Measurements from ENCODE around the gene CPLANE1.
A peak's percentile ranks its signal among the peaks of the same experiment; 100 is the strongest.
"Not testable (repeated sequence)": the region's sequence is repeated elsewhere in the genome, so short reads cannot be mapped to it uniquely, and the experiment has no call there.

Gene CPLANE1

DNA sequence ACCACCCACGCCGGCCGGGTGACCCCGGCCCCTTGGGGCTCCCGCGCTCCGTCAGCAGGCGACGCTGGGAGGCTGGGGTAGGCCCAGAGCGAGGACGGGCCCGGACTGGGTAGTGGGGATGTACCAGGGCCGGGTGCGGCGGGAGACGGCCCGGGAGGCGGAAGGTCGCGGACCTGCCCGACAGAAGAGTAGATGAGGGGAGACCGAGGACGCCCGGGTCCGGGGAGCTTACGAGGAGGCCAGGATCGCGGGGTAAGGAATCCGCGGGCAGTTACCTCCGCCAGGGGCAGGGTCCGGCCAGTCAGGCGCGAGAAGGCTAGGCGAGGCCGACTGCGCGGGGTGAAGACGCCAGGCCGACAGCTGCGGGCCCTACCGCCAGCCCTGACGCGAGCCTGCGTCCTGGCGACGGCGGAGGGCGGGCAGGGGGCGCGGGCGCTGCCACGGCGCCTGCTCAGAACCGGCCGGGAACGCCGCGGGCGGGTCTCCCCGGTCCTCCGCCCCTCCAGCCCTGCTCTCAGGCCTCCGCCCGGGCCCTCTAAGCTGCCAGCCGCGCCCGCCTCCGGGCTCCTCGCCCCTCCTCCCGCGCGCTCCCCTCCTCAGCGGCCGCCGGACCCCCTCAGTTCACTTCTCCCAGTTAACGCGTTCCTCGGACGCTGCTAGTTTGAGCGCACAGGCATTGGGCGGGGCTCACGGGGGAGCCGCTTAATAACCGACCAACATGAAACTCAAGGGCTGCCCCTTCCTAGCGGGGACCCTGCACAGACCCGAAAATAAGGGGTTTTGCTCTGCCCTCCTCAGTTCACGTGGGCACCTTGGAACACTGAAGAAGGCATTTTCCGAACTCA is at the start of gene CPLANE1:
Gene CPLANE1, minus strand, starts transcription at position 407 of the 845 bp plus-strand sequence. CDS start 1,678 bp downstream, outside the sequence.
- no peak for FAIRE-seq

DNA sequence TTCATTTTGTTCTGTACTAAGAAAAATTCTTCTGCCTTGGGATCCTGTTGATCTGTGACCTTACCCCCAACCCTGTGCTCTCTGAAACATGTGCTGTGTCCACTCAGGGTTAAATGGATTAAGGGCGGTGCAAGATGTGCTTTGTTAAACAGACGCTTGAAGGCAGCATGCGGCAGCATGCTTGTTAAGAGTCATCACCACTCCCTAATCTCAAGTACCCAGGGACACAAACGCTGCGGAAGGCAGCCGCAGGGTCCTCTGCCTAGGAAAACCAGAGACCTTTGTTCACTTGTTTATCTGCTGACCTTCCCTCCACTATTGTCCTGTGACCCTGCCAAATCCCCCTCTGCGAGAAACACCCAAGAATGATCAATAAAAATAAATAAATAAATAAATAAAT is 47.1 kb upstream of the CPLANE1 start:
- not testable (repeated sequence) for FAIRE-seq

DNA sequence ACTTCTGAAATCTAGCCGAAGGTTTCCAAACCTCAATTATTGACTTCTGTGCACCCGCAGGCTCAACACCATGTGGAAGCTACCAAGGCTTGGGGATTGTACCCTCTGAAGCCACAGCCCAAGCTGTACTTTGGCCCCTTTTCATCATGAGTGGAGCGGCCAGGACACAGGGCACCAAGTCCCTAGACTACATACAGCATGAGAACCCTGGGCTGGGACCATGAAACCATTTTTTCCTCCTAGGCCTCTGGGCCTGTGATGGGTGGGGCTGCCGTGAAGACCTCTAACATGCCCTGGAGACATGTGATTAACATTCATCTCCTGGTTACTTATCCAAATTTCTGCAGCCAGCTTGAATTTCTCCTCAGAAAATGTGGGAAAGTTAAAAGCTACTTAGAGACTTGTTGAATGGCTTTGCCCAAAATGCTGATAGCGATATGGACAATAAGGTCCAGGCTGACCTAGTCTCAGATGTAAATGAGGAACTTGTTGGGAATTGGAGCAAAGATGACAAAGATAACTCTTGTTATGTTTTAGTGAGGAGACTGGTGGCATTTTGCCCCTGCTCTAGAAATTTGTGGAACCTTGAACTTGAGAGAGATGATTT is 34.1 kb upstream of the CPLANE1 start:
- no peak for FAIRE-seq

DNA sequence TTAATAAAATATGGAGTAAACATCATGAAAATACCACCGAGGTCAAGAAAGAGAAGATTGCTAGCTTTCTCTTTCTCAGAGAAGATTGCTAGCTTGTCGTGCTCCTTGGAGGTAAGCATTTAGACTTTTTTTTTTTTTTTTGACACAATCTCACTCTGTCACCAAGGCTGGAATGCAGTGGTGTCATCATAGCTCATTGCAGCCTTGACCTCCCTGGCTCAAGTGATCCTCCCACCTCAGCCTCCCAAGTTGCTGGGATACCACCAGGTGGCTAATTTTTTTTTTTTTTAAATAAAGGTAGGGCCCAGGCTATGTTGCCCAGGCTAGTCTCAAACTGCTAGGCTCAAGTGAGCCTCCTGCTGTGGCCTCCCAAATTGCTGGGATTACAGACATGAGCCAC is 26.3 kb upstream of the CPLANE1 start:
- no peak for FAIRE-seq

- no peak for FAIRE-seq
Measured at GRCh38 chr5:37272511-37272910, 23.3 kb upstream of the CPLANE1 start.

DNA sequence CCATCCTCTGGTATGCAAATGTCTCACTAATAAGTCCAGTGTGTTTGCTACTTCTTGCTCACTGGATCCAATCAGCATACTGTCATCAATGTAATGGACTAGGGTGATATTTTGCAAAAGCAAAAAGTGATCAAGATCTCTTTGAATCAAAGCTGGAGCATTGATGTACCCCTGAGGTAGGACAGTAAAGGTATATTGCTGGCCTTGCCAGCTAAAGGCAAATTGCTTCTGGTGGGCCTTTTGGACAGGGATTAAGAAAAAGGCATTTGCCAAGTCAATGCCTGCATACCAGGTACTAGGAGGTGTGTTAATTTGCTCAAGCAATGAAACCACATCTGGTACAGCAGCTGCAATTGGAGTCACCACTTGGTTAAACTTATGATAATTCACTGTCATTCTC is 18.9 kb upstream of the CPLANE1 start:
- not testable (repeated sequence) for FAIRE-seq

DNA sequence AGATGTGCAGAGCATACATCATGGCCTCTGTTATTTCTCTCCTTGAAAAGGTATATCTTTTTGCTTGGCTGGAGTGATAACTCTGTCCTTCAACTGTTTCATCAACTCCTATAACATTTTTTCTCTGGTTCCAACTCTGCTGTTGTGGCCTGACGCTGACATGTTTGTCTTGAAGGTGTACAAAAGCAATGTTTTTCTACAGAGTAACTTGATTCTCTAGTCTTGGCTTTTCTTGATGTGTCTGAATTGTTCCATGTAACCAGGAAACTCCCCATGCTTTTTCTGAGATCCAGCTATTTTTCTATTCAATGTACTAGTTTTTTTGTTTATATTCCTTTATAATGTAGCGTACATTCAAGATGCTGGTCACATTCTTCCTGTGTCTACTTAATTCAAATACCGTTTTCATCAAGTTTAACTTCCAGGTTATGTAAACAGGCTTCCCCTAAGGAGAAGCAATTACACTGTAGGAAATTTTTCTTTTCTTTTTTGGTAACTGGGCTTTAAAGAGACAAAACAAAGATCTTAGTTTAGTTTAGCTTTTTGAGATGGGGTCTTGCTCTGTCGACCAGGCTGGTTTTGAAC is 6.7 kb upstream of the CPLANE1 start:
- FAIRE-seq = no peak

DNA sequence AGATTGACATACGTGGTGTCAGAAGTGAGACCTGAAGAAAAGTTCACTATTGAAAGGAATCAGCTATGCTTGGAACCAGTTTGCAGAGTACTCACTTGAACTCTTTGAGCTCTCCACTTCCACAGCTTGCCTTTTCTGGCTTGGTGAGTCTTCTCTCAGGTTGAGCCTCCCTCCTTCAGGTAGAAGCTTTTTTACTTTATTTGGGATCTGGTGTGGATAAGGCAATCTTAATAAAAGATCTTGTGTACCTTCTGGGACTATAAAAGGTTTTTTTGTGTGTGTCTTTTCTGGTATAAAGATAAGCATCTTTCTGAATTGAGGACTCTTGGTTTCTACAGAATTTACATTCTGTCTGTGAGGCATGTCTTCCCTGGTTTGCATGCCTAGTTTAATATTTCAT is 5.4 kb upstream of the CPLANE1 start:
- FAIRE-seq = no peak

DNA sequence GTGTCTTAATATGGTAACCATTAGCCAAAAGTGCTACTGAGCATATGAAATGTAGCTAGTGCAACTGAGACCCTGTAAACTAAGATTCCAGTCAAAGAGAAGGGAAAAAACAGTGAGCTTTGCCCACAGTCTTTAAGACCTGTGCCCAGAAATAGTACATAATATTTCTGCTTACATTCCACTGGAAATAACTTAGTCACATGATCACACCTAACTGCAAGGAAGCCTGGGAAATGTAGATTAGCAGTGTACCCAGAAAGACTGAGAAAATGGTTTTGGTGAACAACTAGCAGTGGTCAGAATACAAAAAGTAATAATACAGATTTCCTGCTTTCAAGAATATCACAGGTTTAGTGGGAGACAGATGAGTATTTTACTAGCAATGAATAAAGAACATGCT is 2.5 kb upstream of the CPLANE1 start:
- no peak for FAIRE-seq

DNA sequence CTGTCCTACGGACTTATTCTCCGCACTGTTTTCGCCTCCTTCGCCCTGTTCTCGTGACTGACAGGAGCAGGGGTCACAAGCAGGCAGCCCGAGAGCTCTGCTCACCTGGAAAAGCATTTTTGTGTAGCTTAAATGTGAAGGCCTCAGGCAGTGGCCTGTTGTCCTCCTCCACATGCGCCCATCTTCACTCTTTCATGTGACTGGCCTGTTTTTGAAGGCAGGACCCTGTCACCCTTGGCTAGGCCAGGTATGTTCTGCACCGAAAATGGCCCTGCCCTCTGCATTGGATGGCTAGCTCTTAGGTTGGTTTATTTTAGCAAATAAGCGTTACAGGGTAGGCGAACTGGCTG is 614 bp upstream of the CPLANE1 start:
- FAIRE-seq = no peak

DNA sequence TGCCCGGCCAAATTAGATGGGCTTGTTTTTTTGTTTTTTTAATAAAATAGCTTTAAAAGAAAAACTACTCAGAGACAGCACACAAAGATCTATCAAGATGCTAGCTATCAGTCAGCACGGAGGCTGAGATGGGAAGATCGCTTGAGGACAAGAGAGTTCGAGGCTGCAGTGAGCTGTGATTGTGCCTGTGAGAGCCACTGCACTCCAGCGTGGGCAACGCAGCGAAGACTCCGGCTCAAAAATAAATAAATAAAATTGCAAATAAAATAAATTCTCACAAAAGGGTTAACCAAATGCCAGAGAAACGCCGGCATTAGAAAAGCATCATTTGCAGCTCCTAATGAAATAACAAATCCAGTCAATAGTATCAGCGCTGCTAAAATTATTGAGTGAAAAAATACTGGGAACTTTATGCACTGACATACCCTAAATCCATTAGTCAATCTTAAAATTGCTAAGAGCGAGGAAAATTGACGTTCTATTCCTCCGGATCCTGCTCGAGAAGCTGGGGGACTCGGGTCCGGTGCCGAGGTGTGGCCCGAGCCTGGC is 681 bp downstream of the CPLANE1 start:
- FAIRE-seq = no peak

GRCh38 chr5:37247496-37247895 is 1.7 kb downstream of the CPLANE1 start:
- no peak for FAIRE-seq

GRCh38 chr5:37247036-37247435 is 2.1 kb downstream of the CPLANE1 start:
- FAIRE-seq = no peak

DNA sequence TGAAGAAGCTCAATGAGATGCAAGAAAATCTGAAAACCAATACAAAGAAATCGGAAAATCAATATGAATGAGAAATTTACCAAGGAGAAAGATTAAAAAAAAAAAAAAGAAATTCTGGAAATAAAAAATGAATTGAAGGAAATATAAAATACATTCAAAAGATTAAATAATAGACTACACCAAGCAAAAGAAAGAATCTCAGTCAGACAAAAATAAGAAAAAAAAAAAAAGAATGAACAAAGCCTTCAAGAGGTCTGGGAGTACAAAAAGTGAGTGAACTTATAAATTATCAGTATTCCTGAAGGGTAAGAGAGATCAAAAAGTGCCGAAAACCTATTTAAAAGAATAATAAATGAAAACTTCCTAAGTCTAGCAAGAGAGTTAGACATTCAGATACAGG is 14.9 kb downstream of the CPLANE1 start:
- FAIRE-seq = peak; percentile 25

GRCh38 chr5:37226377-37226776 is 22.8 kb downstream of the CPLANE1 start:
- no peak for FAIRE-seq

DNA sequence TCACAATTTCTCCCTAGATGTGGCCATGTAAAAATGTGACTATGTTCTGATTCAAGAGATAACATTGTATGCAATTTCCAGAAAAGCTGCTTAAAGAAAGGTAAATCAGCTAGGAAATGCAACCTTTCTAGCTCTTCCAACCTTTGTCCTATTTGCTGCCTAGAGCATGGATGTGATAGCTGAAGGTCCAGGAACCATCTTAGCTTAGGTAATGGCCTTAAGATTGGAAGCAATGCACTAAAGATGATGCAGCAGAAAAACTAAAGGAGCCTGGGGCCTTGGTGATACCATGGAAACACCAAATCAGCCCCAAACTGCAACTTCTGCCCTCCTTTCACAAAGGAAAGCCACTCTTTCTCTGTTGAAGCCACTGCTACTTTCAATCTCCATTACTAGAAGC is 27.0 kb downstream of the CPLANE1 start:
- no peak for FAIRE-seq

DNA sequence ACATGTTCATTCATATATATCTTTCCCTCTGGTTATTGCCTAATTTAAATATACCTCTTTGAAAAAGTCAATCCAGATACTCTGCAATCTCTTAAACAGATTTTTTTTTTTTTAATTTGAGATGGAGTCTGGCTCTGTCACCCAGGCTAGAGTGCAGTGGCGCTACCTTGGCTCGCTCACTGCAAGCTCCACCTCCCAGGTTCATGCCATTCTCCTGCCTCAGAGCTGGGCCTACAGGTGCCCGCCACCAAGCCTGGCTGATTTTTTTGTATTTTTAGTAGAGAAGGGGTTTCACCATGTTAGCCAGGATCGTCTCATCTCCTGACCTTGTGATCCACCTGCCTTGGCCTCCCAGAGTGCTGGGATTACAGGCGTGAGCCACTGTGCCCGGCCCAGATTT is 28.8 kb downstream of the CPLANE1 start:
- not testable (repeated sequence) for FAIRE-seq

GRCh38 chr5:37219384-37219783 is 29.8 kb downstream of the CPLANE1 start:
- FAIRE-seq = peak; percentile 30

GRCh38 chr5:37217976-37218375 is 31.2 kb downstream of the CPLANE1 start:
- FAIRE-seq = no peak

- no peak for FAIRE-seq
Measured at GRCh38 chr5:37214550-37214949, 34.6 kb downstream of the CPLANE1 start.

GRCh38 chr5:37212096-37212495 is 37.1 kb downstream of the CPLANE1 start:
- FAIRE-seq = no peak

GRCh38 chr5:37211661-37212060 is 37.5 kb downstream of the CPLANE1 start:
- no peak for FAIRE-seq

- FAIRE-seq = no peak
Measured at GRCh38 chr5:37208883-37209797, 40.0 kb downstream of the CPLANE1 start.
